GM10248 (cell line): ENCODE results near the gene ALDH3A2.

Experiments
- CTCF ChIA-PET: fragments of 300-600 bp; sonication (Branson Sonifier 250); formaldehyde crosslinking; extraction: SDS; loops from one replicate; lab custom pipeline; 2021; ENCODE audit warnings: antibody characterized with exemption; lab: Yijun Ruan, JAX
- POLR2A ChIA-PET: fragments of 350-650 bp; sonication (Branson Sonifier 250); formaldehyde crosslinking; extraction: SDS; loops from one replicate; lab custom pipeline; 2020; ENCODE audit warnings: antibody characterized with exemption; lab: Yijun Ruan, JAX
- DNase-seq: peaks from one replicate; pipeline ENCODE4 v3.0.0; 2012; ENCODE audit errors: extremely low spot score
- TF ChIP-seq, protein P1 (sequence below): IDR thresholded peaks from 2 replicates; pipeline ENCODE4 v1.5.1; 2012; ENCODE audit warnings: mild to moderate bottlenecking, low read depth; ENCODE audit errors: extremely low read depth, missing control alignments, control extremely low read depth

The ALDH3A2 gene

GRCh38 chr17:19717411-19717908 lies 68.9 kb downstream of the ALDH3A2 start:
- ChIA-PET POLR2A (no interaction called here), CTCF (interaction anchor here (4.5 kb wide), 1 partner anchor 11 kb away, joined by 15 read pairs; no protein-coding TSS in a partner anchor)
- DNase-seq, result no peak
- TF ChIP-seq, protein P1, sequence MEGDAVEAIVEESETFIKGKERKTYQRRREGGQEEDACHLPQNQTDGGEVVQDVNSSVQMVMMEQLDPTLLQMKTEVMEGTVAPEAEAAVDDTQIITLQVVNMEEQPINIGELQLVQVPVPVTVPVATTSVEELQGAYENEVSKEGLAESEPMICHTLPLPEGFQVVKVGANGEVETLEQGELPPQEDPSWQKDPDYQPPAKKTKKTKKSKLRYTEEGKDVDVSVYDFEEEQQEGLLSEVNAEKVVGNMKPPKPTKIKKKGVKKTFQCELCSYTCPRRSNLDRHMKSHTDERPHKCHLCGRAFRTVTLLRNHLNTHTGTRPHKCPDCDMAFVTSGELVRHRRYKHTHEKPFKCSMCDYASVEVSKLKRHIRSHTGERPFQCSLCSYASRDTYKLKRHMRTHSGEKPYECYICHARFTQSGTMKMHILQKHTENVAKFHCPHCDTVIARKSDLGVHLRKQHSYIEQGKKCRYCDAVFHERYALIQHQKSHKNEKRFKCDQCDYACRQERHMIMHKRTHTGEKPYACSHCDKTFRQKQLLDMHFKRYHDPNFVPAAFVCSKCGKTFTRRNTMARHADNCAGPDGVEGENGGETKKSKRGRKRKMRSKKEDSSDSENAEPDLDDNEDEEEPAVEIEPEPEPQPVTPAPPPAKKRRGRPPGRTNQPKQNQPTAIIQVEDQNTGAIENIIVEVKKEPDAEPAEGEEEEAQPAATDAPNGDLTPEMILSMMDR, result no peak

DNA sequence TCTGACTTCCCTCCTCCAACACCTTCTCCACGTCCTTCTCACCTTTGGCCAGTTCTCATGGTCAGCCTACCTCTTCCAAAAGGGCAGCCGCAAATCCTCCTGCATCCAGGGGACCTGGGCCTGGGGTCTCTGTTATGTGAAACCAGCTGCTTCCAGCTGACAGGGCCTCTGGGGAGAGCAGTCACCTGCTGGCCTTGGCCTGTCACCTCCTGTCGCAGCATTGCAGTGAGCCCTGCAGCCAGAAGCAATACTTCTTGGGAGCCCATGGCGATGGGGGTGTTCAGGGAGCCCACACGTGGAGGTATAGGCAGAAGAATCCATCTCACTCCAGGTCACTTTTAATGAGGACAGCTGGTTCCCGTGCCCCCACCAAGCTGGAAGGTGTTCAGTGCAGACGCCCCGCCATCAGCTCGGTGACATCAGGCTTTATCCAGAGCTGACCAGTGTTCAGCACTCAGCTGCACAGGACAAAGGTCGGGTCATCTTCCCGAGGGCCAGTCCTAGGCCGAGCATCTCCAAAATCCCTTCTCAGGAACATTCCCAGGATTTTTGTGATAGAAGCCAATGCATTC lies 69.6 kb downstream of the ALDH3A2 start:
- ChIA-PET POLR2A (no interaction called here), CTCF (interaction anchor here (1.3 to 4.5 kb wide), 2 partner anchors 10 to 48 kb away, joined by 4 to 15 read pairs; no protein-coding TSS in a partner anchor)

DNA sequence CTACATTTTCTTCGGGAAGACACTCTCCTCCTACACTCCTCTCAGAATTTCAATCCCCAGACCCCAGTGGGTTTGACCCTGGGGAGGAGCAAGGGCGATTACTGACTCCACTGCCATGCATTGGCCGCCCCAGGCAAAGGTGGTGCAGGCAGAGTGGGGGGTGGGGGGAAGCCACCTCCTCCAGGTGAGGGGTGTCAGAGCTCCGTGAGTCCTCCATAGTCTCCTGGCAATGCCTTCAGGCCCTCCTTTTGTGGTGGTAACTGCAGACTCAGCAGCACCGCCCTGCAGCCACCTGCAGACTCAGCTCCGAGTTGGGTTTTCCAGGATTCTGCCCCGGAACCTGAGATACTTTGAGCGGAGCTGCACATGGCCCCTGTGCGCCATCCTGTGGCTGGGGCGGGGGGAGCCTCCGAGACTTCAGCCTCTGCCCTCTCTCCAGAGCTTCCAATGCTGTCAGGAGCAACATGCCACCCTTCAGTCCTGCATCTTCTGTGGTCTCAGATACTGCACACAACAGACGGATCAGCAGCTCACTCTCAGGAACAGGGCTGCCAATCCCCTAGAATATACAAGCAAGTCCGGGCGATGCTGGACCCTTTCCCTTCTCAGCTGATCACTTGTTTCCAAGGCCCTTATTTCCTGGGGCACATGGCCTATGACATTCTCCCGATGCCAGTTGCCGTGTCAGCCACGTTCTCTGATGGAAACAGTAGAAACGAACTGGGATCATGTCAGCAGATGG lies 70.2 kb downstream of the ALDH3A2 start:
- TF ChIP-seq, protein P1, result peak; percentile 1
- POLR2A ChIA-PET, result no interaction called here
- DNase-seq, result no peak

More for the DNA sequence above, 69.6 kb downstream of the ALDH3A2 start:
- TF ChIP-seq, protein P1, result no peak
- no peak for DNase-seq

GRCh38 chr17:19719355-19720209 lies 71.0 kb downstream of the ALDH3A2 start:
- POLR2A ChIA-PET, result no interaction called here
- TF ChIP-seq, protein P1, result no peak
- DNase-seq, result no peak

More for the DNA sequence above, 70.2 kb downstream of the ALDH3A2 start:
- CTCF ChIA-PET, result interaction anchor here (1.3 to 4.5 kb wide), 2 partner anchors 9 to 48 kb away, joined by 4 to 15 read pairs; no protein-coding TSS in a partner anchor

GRCh38 chr17:19720210-19720475 lies 71.6 kb downstream of the ALDH3A2 start:
- TF ChIP-seq, protein P1, result no peak
- DNase-seq, result no peak
- ChIA-PET CTCF (interaction anchor here (0.8 kb wide), 1 partner anchor 10 kb away, joined by 3 read pairs; no protein-coding TSS in a partner anchor), POLR2A (no interaction called here)

More at GRCh38 chr17:19719355-19720209, 71.0 kb downstream of the ALDH3A2 start:
- CTCF ChIA-PET, result interaction anchor here (0.8 to 4.5 kb wide), 2 partner anchors 8 to 9 kb away, joined by 3 to 15 read pairs; no protein-coding TSS in a partner anchor

GRCh38 chr17:19720631-19721426 lies 72.3 kb downstream of the ALDH3A2 start:
- no peak for DNase-seq
- CTCF ChIA-PET, result no interaction called here
- POLR2A ChIA-PET, result no interaction called here
- TF ChIP-seq, protein P1, result no peak
